Activated naive CD4-positive, alpha-beta T cell treated with anti-CD3 and anti-CD28 coated beads, Interleukin-2, amount 10 ng/mL, durations not matched to agents 7 days and 5 days (primary cell): Measurements from ENCODE around the gene ZNF3.

ENCODE experiments used
- CTCF ChIA-PET: fragments of 350-600 bp; sonication (Branson Sonifier 250); formaldehyde crosslinking; loops from one replicate; lab custom pipeline; 2021; ENCODE audit warnings: antibody characterized with exemption; lab: Charles Lee
- DNase-seq: peaks from one replicate; pipeline ENCODE4 v3.0.0-alpha.2; 2020
- H3K27ac Mint-ChIP-seq: one replicate; pipeline ENCODE4 v1.8.0; 2021; ENCODE audit warnings: mild to moderate bottlenecking, moderate library complexity, mixed read lengths
- H3K27me3 Mint-ChIP-seq: one replicate; pipeline ENCODE4 v1.8.0; 2021; ENCODE audit warnings: mild to moderate bottlenecking, mixed read lengths
- H3K36me3 Mint-ChIP-seq: one replicate; pipeline ENCODE4 v1.8.0; 2021; ENCODE audit warnings: mixed read lengths
- H3K4me1 Mint-ChIP-seq: one replicate; pipeline ENCODE4 v1.8.0; 2021; ENCODE audit warnings: mixed read lengths
- H3K4me3 Mint-ChIP-seq: one replicate; pipeline ENCODE4 v1.8.0; 2021; ENCODE audit warnings: mild to moderate bottlenecking, moderate library complexity, mixed read lengths
- H3K9me3 Mint-ChIP-seq: one replicate; pipeline ENCODE4 v1.8.0; 2021; ENCODE audit warnings: mixed read lengths

The ZNF3 gene

DNA sequence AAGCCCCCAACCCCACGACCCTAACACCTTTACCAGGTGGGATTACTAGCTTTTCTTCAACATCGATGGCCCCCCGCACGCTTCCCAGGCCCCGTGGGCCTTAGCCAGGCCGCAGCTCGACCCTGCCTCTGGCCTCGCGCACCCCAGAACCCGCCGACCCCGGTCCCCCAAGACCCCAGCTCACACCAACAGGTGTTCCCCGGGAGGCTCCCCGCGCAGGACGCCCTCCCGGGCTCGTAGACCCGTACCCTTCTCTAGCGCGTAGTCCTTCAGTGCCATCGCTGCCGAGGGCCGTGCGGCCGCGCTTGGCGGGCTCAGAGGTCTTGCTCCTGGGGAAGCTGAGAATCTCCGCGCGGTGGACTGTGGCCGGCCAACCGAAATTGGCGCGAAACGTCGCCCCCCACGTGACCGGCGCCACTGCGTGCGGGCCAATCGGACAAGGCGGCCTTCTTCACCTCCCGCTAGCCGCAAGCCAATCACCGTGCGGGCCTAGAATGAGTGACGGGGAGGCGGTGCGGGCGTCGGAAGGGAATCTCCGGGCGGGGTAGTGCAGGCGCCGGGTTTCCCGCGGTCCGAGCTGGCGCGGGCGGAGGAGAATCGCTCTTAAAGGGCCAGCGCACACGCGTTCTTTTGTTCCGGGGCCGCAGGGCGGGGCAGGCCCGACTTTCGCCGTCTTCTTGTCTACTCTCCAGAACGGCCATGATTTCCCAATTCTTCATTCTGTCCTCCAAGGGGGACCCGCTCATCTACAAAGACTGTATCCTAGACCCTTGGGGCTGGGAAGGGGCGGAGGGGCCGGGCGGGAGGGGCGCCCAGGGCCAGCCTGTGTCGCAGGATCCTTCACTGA, 19.7 kb upstream of the ZNF3 start, which contains the start of the genes AP4M1 and MCM7:
AP4M1 (plus strand) TSS at position 628 of the 847 bp plus-strand sequence; CDS start at position 700, 72 bp downstream.
MCM7 (minus strand) TSS at position 382 of the 847 bp plus-strand sequence; CDS start at position 279, 103 bp downstream.
- CTCF ChIA-PET, result interaction anchor here (0.6 to 2.2 kb wide), 6 partner anchors 12 to 32 kb away, joined by 3 to 7 read pairs (median 3); no protein-coding TSS in a partner anchor
- peaks cover 56% of the 10 kb centered on the region for H3K36me3 Mint-ChIP-seq

GRCh38 chr7:100100420-100101015, 19.0 kb upstream of the ZNF3 start:
- peaks cover 46% of the 10 kb centered on the region for H3K4me1 Mint-ChIP-seq
- H3K4me3 Mint-ChIP-seq, result peak overlapping the region; percentile 81
- peak overlapping the region; percentile 93 for H3K27ac Mint-ChIP-seq
- H3K36me3 Mint-ChIP-seq, result peaks cover 60% of the 10 kb centered on the region
- H3K27me3 Mint-ChIP-seq, result peaks cover 6% of the 10 kb centered on the region
- peak; percentile 88 for DNase-seq
- CTCF ChIA-PET, result interaction anchor here (1.1 to 2.2 kb wide), 4 partner anchors 11 to 32 kb away, joined by 3 to 7 read pairs (median 3); no protein-coding TSS in a partner anchor
- no peaks in the 10 kb centered on the region for H3K9me3 Mint-ChIP-seq

More for the DNA sequence above, 19.7 kb upstream of the ZNF3 start, which contains the start of the genes AP4M1 and MCM7:
- peak within 1 kb of the TSS; percentile 93 for H3K27ac Mint-ChIP-seq
- peaks cover 6% of the 10 kb centered on the region for H3K27me3 Mint-ChIP-seq
- no peaks in the 10 kb centered on the region for H3K9me3 Mint-ChIP-seq
- H3K4me3 Mint-ChIP-seq, result peak within 1 kb of the TSS; percentile 81
- peaks cover 46% of the 10 kb centered on the region for H3K4me1 Mint-ChIP-seq
- DNase-seq, result peak; percentile 98

GRCh38 chr7:100099452-100099851, 17.9 kb upstream of the ZNF3 start:
- Mint-ChIP-seq H3K4me1 (peaks cover 51% of the 10 kb centered on the region), H3K27ac (peak overlapping the region; percentile 93), H3K9me3 (no peaks in the 10 kb centered on the region), H3K36me3 (peaks cover 64% of the 10 kb centered on the region), H3K4me3 (peak overlapping the region; percentile 81), H3K27me3 (peaks cover 6% of the 10 kb centered on the region)
- no peak for DNase-seq
- CTCF ChIA-PET, result no interaction called here

DNA sequence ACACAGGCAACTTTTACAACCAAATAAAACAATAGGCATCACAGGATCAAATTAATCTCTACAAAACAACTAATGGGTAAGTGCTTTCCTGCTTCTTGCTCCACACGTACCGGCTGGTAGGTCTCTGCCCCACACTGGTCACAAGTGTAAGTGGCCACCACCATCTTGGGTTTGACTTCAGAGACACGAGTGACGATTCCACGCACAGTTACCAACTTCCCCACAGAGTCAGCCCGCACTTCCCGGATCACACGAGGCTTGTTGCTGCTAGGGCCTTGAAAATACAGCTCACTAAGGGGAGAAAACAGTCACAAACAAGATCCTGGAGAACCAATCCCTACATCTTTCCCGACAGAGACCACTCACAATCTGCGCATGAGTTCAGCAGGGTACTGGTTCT, 17.4 kb upstream of the ZNF3 start:
- Mint-ChIP-seq H3K27me3 (peaks cover 6% of the 10 kb centered on the region), H3K4me1 (peaks cover 51% of the 10 kb centered on the region), H3K4me3 (peak overlapping the region; percentile 81), H3K36me3 (peaks cover 67% of the 10 kb centered on the region), H3K9me3 (no peaks in the 10 kb centered on the region), H3K27ac (peak overlapping the region; percentile 93)
- CTCF ChIA-PET, result no interaction called here
- no peak for DNase-seq

GRCh38 chr7:100095704-100096103, 14.2 kb upstream of the ZNF3 start:
- CTCF ChIA-PET, result interaction anchor here (1.3 kb wide), 1 partner anchor 21 kb away, joined by 3 read pairs; no protein-coding TSS in a partner anchor
- H3K4me1 Mint-ChIP-seq, result peaks cover 48% of the 10 kb centered on the region
- H3K9me3 Mint-ChIP-seq, result no peaks in the 10 kb centered on the region
- no peak overlapping the region for H3K4me3 Mint-ChIP-seq
- no peaks in the 10 kb centered on the region for H3K27me3 Mint-ChIP-seq
- no peak for DNase-seq
- H3K27ac Mint-ChIP-seq, result no peak overlapping the region
- peaks cover 91% of the 10 kb centered on the region for H3K36me3 Mint-ChIP-seq

DNA sequence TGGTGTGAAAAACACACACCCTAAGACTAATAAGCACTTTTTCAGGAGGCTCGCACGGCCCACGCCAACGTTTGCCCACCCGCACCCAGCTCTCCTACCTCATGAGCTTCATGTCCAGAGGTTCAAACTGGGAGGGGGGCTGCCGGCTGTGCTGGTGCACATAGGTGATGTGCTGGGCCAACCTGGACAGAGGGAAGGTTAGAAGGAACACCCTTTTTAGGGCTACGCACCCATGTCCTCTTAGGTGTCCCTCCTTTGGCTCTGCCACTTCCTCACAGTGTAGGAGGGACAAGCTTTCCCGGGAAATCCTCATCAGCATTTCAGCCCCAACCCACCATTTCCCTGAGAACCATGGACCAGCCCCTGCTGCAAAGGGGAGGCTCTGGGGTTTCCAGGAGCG, 13.8 kb upstream of the ZNF3 start:
- DNase-seq, result no peak
- Mint-ChIP-seq H3K9me3 (no peaks in the 10 kb centered on the region), H3K4me3 (no peak overlapping the region), H3K4me1 (peaks cover 52% of the 10 kb centered on the region), H3K27ac (no peak overlapping the region), H3K36me3 (peaks cover 92% of the 10 kb centered on the region), H3K27me3 (no peaks in the 10 kb centered on the region)
- CTCF ChIA-PET, result interaction anchor here (1.3 kb wide), 1 partner anchor 20 kb away, joined by 3 read pairs; no protein-coding TSS in a partner anchor

DNA sequence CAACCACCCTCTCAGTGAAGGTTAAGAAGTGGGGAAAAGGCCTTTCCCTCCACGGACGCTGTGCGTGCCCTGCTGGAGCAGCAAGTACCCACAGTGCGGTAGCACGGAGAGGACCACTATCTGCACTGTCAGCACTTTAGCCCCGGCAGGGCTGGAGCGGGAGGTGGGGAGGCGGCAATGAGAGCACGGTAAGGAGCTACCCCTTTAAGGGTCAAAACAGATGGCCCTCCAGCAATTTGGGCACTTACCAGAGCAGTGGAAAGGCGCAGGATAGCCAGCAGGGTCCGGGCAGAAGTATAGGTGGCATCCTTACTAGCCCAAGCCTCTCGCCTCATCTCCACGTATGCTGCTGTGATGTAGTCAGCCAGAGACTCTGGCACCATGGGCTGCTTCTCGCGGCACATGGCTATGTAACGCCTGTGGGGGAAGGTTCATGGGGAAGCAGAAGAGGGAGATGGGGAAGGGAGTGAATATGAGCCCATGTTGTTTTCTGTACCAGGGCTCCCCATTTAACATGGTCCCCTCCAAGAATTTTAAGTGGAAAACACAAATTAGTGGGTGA, 12.5 kb upstream of the ZNF3 start:
- H3K27ac Mint-ChIP-seq, result no peak overlapping the region
- no peaks in the 10 kb centered on the region for H3K9me3 Mint-ChIP-seq
- H3K4me1 Mint-ChIP-seq, result peaks cover 48% of the 10 kb centered on the region
- CTCF ChIA-PET, result no interaction called here
- no peak for DNase-seq
- no peaks in the 10 kb centered on the region for H3K27me3 Mint-ChIP-seq
- peaks cover 87% of the 10 kb centered on the region for H3K36me3 Mint-ChIP-seq
- H3K4me3 Mint-ChIP-seq, result no peak overlapping the region

- Mint-ChIP-seq H3K9me3 (no peaks in the 10 kb centered on the region), H3K36me3 (peaks cover 82% of the 10 kb centered on the region), H3K4me1 (peaks cover 43% of the 10 kb centered on the region), H3K4me3 (no peak overlapping the region), H3K27me3 (no peaks in the 10 kb centered on the region), H3K27ac (no peak overlapping the region)
- DNase-seq, result no peak
- CTCF ChIA-PET, result interaction anchor here (0.6 kb wide), 1 partner anchor 49 kb away, joined by 3 read pairs; no protein-coding TSS in a partner anchor
Observed at GRCh38 chr7:100093498-100093897, 12.0 kb upstream of the ZNF3 start.

DNA sequence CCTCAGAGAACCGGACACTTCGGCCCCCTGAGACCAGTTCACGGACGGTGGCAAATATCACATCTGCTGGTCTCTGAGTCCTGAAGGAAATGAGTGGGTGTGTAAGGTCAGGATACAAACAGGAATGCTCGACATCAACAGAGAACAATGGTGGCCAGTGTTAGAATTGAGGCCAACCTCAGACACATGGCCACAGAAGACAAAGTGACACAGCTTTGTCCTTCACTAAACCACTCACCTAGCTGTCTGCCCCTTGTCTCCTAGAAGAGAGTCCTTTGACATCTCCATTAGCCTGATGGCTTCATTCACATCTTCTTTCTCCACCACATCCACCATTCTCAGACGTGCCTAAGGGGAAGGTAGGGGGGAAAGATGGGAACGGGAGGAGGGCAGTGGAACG, 11.5 kb upstream of the ZNF3 start:
- CTCF ChIA-PET, result interaction anchor here (0.6 kb wide), 1 partner anchor 50 kb away, joined by 3 read pairs; no protein-coding TSS in a partner anchor
- H3K27me3 Mint-ChIP-seq, result no peaks in the 10 kb centered on the region
- H3K9me3 Mint-ChIP-seq, result no peaks in the 10 kb centered on the region
- peaks cover 44% of the 10 kb centered on the region for H3K4me1 Mint-ChIP-seq
- H3K36me3 Mint-ChIP-seq, result peaks cover 78% of the 10 kb centered on the region
- no peak overlapping the region for H3K27ac Mint-ChIP-seq
- DNase-seq, result no peak
- H3K4me3 Mint-ChIP-seq, result no peak overlapping the region

DNA sequence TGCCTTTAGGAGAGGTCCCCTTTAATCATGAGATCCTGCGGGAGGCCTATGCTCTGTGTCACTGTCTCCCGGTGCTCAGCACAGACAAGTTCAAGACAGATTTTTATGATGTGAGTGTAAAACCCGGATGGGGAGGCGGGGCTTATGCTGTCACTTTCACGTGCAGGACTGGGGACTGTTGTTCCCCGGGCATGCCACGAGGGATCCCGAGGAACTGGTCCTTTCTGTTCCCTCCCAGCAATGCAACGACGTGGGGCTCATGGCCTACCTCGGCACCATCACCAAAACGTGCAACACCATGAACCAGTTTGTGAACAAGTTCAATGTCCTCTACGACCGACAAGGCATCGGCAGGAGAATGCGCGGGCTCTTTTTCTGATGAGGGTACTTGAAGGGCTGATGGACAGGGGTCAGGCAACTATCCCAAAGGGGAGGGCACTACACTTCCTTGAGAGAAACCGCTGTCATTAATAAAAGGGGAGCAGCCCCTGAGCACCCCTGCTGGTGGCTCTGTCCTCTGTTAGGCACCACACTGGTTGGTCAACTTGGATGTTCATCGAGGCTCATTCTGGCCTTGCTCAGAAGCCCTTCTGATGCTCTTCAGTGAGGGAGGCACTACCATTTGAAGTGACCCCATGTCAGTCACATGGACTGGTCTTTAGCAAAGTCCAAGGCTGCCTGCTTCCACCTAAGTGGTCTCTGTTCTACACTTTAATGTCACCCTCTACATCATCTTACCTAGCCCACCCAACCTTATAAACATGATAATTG, 10.1 kb upstream of the ZNF3 start:
- peak overlapping the region; percentile 18 for H3K4me3 Mint-ChIP-seq
- no peak for DNase-seq
- peaks cover 39% of the 10 kb centered on the region for H3K4me1 Mint-ChIP-seq
- H3K27me3 Mint-ChIP-seq, result no peaks in the 10 kb centered on the region
- H3K27ac Mint-ChIP-seq, result peak overlapping the region; percentile 62
- CTCF ChIA-PET, result interaction anchor here (1.4 kb wide), 1 partner anchor 41 kb away, joined by 3 read pairs; no protein-coding TSS in a partner anchor
- H3K36me3 Mint-ChIP-seq, result peaks cover 66% of the 10 kb centered on the region
- no peaks in the 10 kb centered on the region for H3K9me3 Mint-ChIP-seq

DNA sequence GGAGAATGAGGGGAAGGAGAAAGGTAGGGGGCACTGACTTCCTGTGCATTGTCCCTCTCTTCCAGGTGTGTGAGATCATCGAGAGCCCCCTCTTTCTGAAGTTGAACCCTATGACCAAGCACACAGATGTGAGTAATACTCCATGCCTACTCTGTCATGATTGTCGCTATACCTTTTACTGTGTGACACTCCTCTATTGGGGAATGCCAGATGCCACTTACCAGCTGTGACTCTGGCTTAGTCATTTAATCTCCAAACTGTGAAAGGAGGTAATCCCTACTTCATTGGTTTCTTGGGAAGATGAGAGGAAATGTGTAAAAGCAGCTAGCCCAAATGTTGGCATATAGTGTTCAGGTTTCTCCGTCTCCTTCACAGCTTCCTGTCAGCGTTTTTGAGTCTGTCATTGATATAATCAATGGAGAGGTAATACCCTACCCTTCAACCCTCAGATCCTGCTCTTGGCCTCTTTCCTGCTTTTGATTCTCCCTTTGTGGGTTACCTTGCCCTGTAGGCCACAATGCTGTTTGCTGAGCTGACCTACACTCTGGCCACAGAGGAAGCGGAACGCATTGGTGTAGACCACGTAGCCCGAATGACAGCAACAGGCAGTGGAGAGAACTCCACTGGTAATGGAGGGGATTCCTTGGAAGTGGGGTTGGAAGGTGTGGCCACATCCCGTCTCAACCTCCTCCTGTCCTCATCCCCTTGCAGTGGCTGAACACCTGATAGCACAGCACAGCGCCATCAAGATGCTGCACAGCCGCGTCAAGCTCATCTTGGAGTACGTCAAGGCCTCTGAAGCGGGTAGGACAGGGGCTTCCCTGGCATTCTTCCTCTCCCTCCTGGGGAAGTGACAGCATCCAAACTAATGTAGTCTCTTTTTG, 9.2 kb upstream of the ZNF3 start:
- peaks cover 39% of the 10 kb centered on the region for H3K4me1 Mint-ChIP-seq
- DNase-seq, result no peak
- peak overlapping the region; percentile 62 for H3K27ac Mint-ChIP-seq
- H3K4me3 Mint-ChIP-seq, result peak overlapping the region; percentile 48
- peaks cover 60% of the 10 kb centered on the region for H3K36me3 Mint-ChIP-seq
- no peaks in the 10 kb centered on the region for H3K9me3 Mint-ChIP-seq
- H3K27me3 Mint-ChIP-seq, result peaks cover 3% of the 10 kb centered on the region
- CTCF ChIA-PET, result interaction anchor here (1.1 to 1.4 kb wide), 2 partner anchors 40 to 42 kb away, joined by 3 read pairs; no protein-coding TSS in a partner anchor

- H3K4me1 Mint-ChIP-seq, result peaks cover 34% of the 10 kb centered on the region
- DNase-seq, result no peak
- H3K27me3 Mint-ChIP-seq, result peaks cover 15% of the 10 kb centered on the region
- H3K27ac Mint-ChIP-seq, result peak overlapping the region; percentile 88
- CTCF ChIA-PET, result interaction anchor here (1.1 to 1.3 kb wide), 2 partner anchors 11 to 41 kb away, joined by 3 read pairs; no protein-coding TSS in a partner anchor
- H3K9me3 Mint-ChIP-seq, result no peaks in the 10 kb centered on the region
- H3K36me3 Mint-ChIP-seq, result peaks cover 48% of the 10 kb centered on the region
- peak overlapping the region; percentile 84 for H3K4me3 Mint-ChIP-seq
Observed at GRCh38 chr7:100089458-100090196, 8.1 kb upstream of the ZNF3 start.
